Lower leg skin (tissue), 4 donors: ENCODE results near the gene AP5Z1. TPM values are rescaled to one million over a fixed set of nuclear protein-coding genes. Genes with fewer than 3 reads are reported as not detected.

Experiments
- DNase-seq, 2 donors: peaks; one replicate each; pipeline ENCODE4 v3.0.0-alpha.2; 2019; ENCODE audit warnings: low spot score in 2 of 2
- H3K4me3 ChIP-seq: fragments of 200-600 bp; sonication (generic); 2 replicates; pipeline ENCODE4 v1.5.1; 2017; ENCODE audit warnings: mild to moderate bottlenecking, low read depth; ENCODE audit not compliant: poor library complexity, severe bottlenecking
- CTCF ChIP-seq, 3 donors: fragments of 450-650 bp; IDR thresholded peaks; one replicate each; pipeline ENCODE4 v1.5.1; 2016; ENCODE audit warnings: antibody characterized with exemption in 3 of 3, mild to moderate bottlenecking in 3 of 3, moderate library complexity in 2 of 3
- POLR2A ChIP-seq, 2 donors: fragments of 450-650 bp; IDR thresholded peaks; one replicate each; pipeline ENCODE4 v1.6.1; 2016 to 2017; ENCODE audit warnings: antibody characterized with exemption in 2 of 2, mild to moderate bottlenecking in 1 of 2, moderate library complexity in 1 of 2
- WGBS, 2 donors: methylation state at CpG; one replicate each; pipeline ENCODE4 v1.1.5; 2018; 5-methylcytosine and 5-hydroxymethylcytosine counted together
- intact Hi-C: fragments of 100-400 bp; cut with DNase I; formaldehyde crosslinking; loops from one replicate; pipeline ENCODE4 v1.15.0; 2023; ENCODE audit warnings: low total_unique reads
- total RNA-seq, 4 donors: library from RNA; depleted of rRNA; stranded (reverse); fragments of >200 nt; gene quantifications; one replicate each; pipeline ENCODE4 v1.1.0, GENCODE V29; 2016

The AP5Z1 gene
- total RNA-seq, 4 donors from 2014 or later, result 43.1 to 87.4 (median 61.3) TPM

- H3K4me3 ChIP-seq, result no peak overlapping the region
- intact Hi-C loops, result no loop called here
- WGBS, 2 donors, result 90 to 94% methylated on average over 8 to 10 of the region's 10 CpGs
- TF ChIP-seq POLR2A (IDR thresholded peaks at IDR 0.05) (no peak), CTCF (IDR thresholded peaks at IDR 0.05) (no peak)
- DNase-seq, result no peak
Observed at GRCh38 chr7:4742852-4743251, 32.6 kb upstream of the AP5Z1 start.

- 13 to 16% methylated on average over 30 to 31 of the region's 31 CpGs for WGBS, 2 donors
- intact Hi-C loops, result no loop called here
- no peak for TF ChIP-seq POLR2A (IDR thresholded peaks at IDR 0.05)
- TF ChIP-seq CTCF (IDR thresholded peaks at IDR 0.05), result no peak
Observed at GRCh38 chr7:4744391-4745264, 30.8 kb upstream of the AP5Z1 start.

GRCh38 chr7:4745265-4745919 lies 30.0 kb upstream of the AP5Z1 start:
- WGBS, 2 donors, result 8 to 10% methylated on average over 16 to 18 of the region's 18 CpGs
- no peak for DNase-seq
- intact Hi-C loops, result no loop called here
- no peak for TF ChIP-seq CTCF (IDR thresholded peaks at IDR 0.05)
- TF ChIP-seq POLR2A (IDR thresholded peaks at IDR 0.05), result no peak
- H3K4me3 ChIP-seq, result no peak overlapping the region

More at GRCh38 chr7:4744391-4745264, 30.8 kb upstream of the AP5Z1 start:
- no peak overlapping the region for H3K4me3 ChIP-seq
- DNase-seq, result peak; percentile 99 to 100

GRCh38 chr7:4745971-4746919 lies 29.2 kb upstream of the AP5Z1 start:
- DNase-seq, result no peak
- intact Hi-C loops, result no loop called here
- TF ChIP-seq CTCF (IDR thresholded peaks at IDR 0.05) (no peak), POLR2A (IDR thresholded peaks at IDR 0.05) (no peak)
- WGBS, 2 donors, result 42 to 45% methylated on average over 12 of the region's 12 CpGs
- no peak overlapping the region for H3K4me3 ChIP-seq

GRCh38 chr7:4747013-4747412 lies 28.4 kb upstream of the AP5Z1 start:
- H3K4me3 ChIP-seq, result no peak overlapping the region
- 79 to 86% methylated on average over 22 of the region's 22 CpGs for WGBS, 2 donors
- intact Hi-C loops, result no loop called here
- TF ChIP-seq CTCF (IDR thresholded peaks at IDR 0.05) (no peak), POLR2A (IDR thresholded peaks at IDR 0.05) (no peak)
- no peak for DNase-seq
